Measurements from ENCODE around the gene RASA3. TPM values are rescaled to one million over a fixed set of nuclear protein-coding genes. Genes with fewer than 3 reads are reported as not detected.
"Not testable (repeated sequence)": the region's sequence is repeated elsewhere in the genome, so short reads cannot be mapped to it uniquely, and the experiment has no call there.

RASA3 gene
- total RNA-seq, 3 donors from 2014 or later = 7.9 to 19.0 (median 8.4) TPM

- intact Hi-C loops (cut with DNase I, micrococcal nuclease) = loop anchor here in 1 of 2 donors (5.0 kb wide), 1 partner anchor 68 kb away; no protein-coding TSS in a partner anchor
- TF ChIP-seq CTCF (IDR thresholded peaks at IDR 0.05) = no peak
Observed at GRCh38 chr13:114134944-114135610, 2.7 kb upstream of the RASA3 start.

GRCh38 chr13:114134111-114134943, 1.9 kb upstream of the RASA3 start:
- intact Hi-C loops (cut with DNase I, micrococcal nuclease) = loop anchor here in 1 of 2 donors (5.0 kb wide), 1 partner anchor 67 kb away; no protein-coding TSS in a partner anchor

More at GRCh38 chr13:114134944-114135610, 2.7 kb upstream of the RASA3 start:
- peak in 2 of 3 donors; percentile 11 to 16 for DNase-seq
- no peak for ATAC-seq
- Histone ChIP-seq H3K9me3 (no peaks in the 10 kb centered on the region), H3K36me3 (ENCODE audit: low read depth) (no peaks in the 10 kb centered on the region), H3K4me1 (ENCODE audit: low read depth) (peaks cover 14% of the 10 kb centered on the region), H3K4me3 (no peak overlapping the region)

GRCh38 chr13:114133552-114133951, 1.1 kb upstream of the RASA3 start:
- intact Hi-C loops (cut with DNase I, micrococcal nuclease) = loop anchor here in 1 of 2 donors (5.0 kb wide), 1 partner anchor 66 kb away; no protein-coding TSS in a partner anchor
- H3K4me3 ChIP-seq; H3K36me3 ChIP-seq (ENCODE audit: low read depth); H3K9me3 ChIP-seq; ATAC-seq: not testable (repeated sequence)
- peaks cover 22% of the 10 kb centered on the region for H3K4me1 ChIP-seq (ENCODE audit: low read depth)
- DNase-seq = peak in 1 of 3 donors; percentile 49

More at GRCh38 chr13:114134111-114134943, 1.9 kb upstream of the RASA3 start:
- peaks cover 20% of the 10 kb centered on the region for H3K4me1 ChIP-seq (ENCODE audit: low read depth)
- no peak overlapping the region for H3K4me3 ChIP-seq
- DNase-seq = peak in 2 of 3 donors; percentile 58 to 67
- no peaks in the 10 kb centered on the region for H3K36me3 ChIP-seq (ENCODE audit: low read depth)
- ATAC-seq = peak; percentile 36
- TF ChIP-seq CTCF (IDR thresholded peaks at IDR 0.05) = no peak
- H3K9me3 ChIP-seq = no peaks in the 10 kb centered on the region

- intact Hi-C loops (cut with DNase I, micrococcal nuclease) = loop anchor here in 1 of 2 donors (5.0 kb wide), 1 partner anchor 66 kb away; no protein-coding TSS in a partner anchor
- H3K9me3 ChIP-seq = not testable (repeated sequence)
Observed at GRCh38 chr13:114133126-114133525, 703 bp upstream of the RASA3 start.

GRCh38 chr13:114131583-114132418, 622 bp downstream of the RASA3 start:
- peak; percentile 28 for ATAC-seq
- intact Hi-C loops (cut with DNase I, micrococcal nuclease) = loop anchor here in 1 of 2 donors (5.0 kb wide), 1 partner anchor 64 kb away; no protein-coding TSS in a partner anchor
- no peaks in the 10 kb centered on the region for H3K36me3 ChIP-seq (ENCODE audit: low read depth)
- peak overlapping the region; percentile 51 for H3K4me3 ChIP-seq
- H3K4me1 ChIP-seq (ENCODE audit: low read depth) = peaks cover 22% of the 10 kb centered on the region
- no peaks in the 10 kb centered on the region for H3K9me3 ChIP-seq
- DNase-seq = peak in 2 of 3 donors; percentile 49 to 69
- no peak for TF ChIP-seq CTCF (IDR thresholded peaks at IDR 0.05)

More at GRCh38 chr13:114133126-114133525, 703 bp upstream of the RASA3 start:
- peak in 1 of 3 donors; percentile 31 for DNase-seq
- not testable (repeated sequence) for H3K4me3 ChIP-seq; H3K36me3 ChIP-seq (ENCODE audit: low read depth); ATAC-seq
- peaks cover 22% of the 10 kb centered on the region for H3K4me1 ChIP-seq (ENCODE audit: low read depth)

Data from mucosa of descending colon (tissue), 3 donors.